HUDEP-2 (cell line): Measurements from ENCODE around the gene NRDE2.

Experiments used
- DNase-seq, 76 experiments: peaks; one replicate each; lab custom pipeline; 2025; ENCODE audit not compliant: unreplicated experiment in 76 of 76; lab: John Stamatoyannopoulos, UW

Gene NRDE2

GRCh38 chr14:90297876-90298629, 33.7 kb downstream of the NRDE2 start:
- no peak for DNase-seq

- no peak for DNase-seq
Observed at GRCh38 chr14:90296641-90297040, 35.1 kb downstream of the NRDE2 start.

DNA sequence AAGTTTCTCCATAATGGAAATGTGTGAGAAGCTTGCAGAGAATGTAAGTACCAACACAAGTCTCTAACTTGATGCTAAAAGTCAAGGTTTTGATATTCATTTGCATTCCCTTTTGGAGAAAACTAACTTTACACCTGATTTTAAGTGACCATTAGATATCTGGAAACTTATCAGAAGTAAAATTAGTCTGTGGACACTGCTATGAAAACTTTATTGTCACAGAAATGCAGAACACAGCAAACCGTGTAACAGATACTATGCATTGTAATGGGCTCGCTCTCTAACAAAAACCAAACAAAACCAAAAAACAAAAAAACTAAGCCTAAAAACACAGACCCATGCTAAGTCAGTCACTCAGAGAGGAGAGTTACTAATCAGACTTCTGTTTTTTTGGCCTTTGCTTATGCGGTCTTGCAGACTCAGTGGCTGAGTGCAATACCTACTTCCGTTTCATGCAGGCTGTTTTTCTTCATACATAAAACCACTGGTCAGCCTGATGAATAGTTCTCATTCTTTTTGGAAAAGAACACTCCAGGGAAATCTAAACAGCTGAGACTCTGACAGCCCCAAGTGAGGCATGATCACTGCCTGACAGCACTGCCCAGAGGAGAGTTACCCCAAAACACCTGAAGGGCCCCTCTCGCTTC, 35.7 kb downstream of the NRDE2 start:
- no peak for DNase-seq

DNA sequence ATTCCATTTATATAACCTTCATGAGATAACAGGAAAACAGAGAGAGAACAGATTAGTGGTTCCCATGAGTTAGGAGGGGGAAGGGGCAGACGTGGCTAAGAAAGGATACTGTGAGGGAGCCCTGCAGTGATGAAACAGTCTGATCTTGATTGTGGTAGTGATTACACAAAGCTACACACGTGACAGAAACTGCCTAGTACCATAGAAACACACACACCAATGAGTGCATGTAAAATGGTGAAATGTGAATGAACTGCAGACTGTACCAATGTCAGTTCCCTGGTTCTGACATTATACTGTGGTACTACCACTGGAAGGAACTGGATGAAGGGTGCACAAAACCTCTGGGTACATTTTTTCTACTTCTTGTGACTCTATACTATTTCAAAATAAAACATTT, 36.9 kb downstream of the NRDE2 start:
- peak in 3 of 76 experiments; percentile 2 to 22 (median 6) for DNase-seq

- DNase-seq = no peak
Observed at GRCh38 chr14:90293766-90294730, 37.7 kb downstream of the NRDE2 start.

DNA sequence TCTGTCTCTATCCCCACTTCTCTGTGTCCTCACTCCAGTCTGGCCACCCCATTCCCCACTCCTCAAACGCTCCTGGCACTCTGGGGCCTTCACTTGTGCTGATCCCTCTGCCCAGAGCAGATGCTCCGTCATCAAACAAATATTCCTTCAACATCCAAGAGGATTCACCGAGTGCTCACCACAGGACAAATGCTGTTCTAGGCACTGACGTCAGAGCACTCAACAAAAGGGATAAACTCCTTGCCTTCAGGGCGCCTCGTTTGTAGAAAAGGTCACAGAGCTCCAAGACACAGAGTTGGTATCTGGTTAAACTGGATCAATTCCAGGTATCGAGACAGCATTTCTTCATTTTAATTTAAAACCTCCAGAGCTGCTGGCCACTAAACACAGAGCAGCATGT, 40.0 kb downstream of the NRDE2 start:
- no peak for DNase-seq

- DNase-seq = peak in 17 of 76 experiments; percentile 3 to 42 (median 20)
Observed at GRCh38 chr14:90290337-90291011, 41.3 kb downstream of the NRDE2 start.

DNA sequence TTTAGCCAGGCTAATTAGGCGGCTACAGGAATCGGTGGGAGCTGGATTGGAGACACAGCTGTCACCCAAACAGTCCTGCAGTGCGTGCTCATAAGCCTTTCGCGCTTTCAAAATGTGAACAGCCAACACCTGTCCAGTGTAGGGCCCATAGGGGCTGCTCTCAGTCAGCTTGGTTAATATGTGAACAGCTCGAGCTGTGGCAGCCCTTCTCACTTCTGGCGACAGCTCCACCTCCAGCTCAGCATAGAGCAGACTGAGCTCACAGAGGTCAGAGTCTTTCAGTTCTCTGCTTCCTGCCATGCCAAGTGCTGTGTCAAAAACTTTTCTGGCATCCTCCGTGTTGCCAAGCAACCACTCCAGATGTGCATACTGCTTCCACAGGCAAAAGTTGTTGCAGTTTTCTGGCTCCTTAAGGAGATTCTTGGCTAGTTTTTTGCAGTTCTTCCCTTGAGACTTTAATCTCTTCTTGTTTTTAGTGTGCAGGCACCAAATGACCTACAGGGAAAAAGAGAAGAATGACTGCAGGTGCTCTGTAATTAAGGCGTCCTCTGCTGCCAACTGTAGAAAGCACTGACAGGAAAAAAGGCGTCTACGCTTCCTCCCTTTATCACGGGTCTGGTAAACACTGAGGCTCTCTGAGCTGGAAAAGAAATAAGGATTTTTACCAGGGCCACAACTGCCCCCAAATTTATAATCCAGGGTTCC, 42.9 kb downstream of the NRDE2 start:
- DNase-seq = no peak

DNA sequence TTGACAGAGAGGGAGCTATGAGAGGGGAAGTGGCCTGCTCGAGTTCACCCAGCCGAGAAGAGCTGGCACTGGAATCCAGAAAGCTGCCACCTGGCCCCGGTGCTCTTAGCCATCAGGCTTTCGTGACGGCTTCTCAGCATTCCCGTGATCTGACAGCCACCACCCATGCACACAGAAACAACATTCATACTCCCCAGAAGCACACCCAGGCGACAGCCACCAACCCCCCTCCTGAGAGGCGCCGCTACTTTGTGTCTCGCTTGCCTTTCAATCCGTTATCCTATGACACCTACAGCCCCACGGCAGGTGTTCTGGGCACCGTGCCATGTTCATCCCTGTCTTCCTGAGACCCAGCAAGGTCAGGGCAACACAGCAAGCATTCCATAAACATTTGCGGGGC, 44.0 kb downstream of the NRDE2 start:
- no peak for DNase-seq

DNA sequence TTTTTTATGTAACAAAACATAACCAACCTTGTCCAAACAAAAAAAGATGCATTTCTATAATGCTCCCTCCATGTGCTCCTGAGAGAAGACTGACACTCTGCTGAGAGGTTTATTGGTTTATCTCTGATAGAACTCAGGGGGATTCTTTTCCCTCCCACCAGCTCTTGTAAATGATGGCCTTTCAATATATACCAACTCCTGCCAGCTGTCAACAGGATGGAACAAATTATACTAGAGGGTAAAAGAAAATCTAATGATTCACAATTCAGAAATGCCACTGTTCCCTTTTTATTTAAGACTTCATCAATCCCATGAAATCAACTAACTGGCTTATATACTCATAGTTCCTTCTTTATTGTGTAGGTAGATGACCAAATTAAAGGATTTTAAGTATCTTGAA, 50.0 kb downstream of the NRDE2 start:
- DNase-seq = no peak

GRCh38 chr14:90281261-90281660, 50.5 kb downstream of the NRDE2 start:
- DNase-seq = no peak

DNA sequence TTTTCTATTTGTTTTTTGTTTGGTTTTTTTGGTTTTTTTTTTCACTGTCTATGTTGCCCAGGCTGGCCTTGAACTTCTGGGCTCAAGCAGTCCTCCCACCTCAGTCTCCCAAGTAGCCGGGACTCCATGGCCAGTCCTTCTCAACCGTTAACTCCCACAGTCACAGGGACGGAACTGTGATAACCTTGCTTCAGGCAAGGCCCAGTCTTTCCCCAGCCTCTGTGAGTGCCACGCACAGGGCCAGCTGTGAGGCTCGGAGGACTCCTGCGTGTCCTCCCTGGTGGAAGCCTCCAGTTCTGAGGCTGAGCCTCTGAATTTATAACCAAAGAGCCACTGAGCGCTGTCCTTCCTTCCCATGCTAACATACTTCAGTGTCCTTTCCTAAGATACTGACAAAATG, 51.6 kb downstream of the NRDE2 start:
- DNase-seq = no peak

DNA sequence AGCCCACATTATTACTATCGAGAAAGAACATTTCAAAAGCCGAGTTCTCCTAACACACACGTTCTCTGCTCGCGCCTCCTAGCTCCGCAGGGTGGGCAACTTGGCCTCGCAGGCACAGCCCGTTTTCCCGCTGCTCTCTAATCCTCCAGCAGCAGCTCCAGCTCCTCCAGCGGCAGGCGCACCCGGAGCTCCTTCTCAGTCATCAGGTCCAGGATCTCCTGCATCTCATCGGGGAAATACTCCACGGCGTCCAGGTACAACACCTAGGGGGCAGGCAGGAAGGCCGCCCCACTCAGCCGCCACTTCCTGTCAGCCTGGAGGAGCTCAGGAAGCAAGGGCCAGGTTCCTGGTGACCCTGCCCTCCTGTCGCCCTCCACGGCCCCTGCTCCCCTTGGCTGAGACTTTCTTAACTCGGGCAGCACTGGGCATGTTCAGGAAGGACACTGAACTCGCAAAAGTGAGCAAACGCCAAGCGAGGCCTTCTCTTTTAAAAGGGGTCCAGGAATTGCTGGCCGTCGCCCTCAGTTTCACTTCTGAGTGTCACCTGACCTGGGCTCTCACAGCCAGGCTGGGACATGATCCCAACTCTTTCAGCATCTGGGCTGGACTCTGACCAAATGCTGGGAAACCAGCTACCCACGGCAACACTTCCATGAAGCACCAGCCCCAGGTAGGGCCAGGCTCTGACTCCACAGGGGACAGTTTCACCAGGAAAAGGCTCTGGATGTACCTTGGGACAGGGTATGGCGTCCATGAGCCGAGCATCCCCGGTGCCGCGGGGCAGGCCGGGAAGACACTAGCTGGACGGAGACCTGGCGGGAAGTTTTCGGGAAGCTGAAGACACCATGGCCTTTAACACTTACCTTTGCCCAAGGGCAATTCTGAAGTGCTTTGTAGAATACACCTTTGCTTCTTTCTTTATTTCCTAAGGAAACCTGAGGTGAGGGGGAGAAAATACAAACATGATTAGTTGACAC, 53.3 kb downstream of the NRDE2 start:
- no peak for DNase-seq

DNA sequence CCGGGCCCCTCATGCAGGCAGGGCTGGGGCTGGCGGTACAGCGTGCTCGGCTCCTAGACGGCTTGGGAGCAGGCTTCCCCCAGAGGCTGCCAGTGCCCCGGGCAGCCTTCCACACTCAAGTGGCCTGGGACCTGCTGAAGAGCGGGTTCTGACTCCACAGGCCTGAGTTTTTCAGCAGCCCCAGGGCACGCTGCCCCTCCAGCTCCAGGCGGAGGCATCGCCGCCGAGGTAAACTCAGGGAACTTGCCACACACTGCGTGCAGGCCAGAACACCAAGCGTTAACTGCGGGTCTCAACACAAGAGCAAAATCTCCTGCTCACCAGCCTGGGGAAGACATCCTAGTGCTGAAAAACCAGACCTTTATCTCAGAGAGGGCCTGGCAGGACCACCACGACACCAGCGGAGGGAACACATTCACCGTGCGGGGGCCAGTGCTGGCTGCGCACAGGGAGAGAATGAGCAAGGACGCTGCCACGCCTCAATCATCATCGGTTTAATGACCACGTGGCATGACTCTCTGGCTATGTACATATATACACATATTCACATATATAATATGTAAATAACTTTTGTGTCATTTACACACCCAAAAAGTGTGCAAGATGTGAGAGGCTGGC, 54.1 kb downstream of the NRDE2 start:
- DNase-seq = no peak

- peak in 2 of 76 experiments; percentile 3 to 5 for DNase-seq
Observed at GRCh38 chr14:90276646-90277367, 54.9 kb downstream of the NRDE2 start.

DNA sequence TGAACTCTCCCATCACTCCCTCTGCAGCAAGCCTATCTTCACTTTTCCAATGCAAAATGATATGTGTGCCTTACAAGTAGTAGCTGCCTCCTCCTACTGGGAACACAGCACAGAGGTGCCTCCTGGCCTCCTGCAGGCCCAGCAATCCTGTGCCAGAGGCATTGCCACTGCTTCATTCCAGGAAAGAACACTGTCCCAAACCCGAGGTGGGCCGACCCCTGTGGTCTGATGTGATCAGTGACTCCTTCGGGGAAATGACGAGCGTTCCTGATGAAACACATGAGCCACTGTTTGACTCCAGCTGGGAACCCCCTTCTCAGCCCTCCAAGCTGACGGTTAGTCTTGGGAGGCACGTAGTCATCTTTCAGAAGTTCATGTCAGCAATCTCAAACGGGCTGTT, 55.9 kb downstream of the NRDE2 start:
- no peak for DNase-seq

- DNase-seq = no peak
Observed at GRCh38 chr14:90275458-90275814, 56.3 kb downstream of the NRDE2 start.
